Activated CD4-positive, alpha-beta T cell treated with anti-CD3 and anti-CD28 coated beads, Interleukin-2, Interleukin-4, amounts not matched to agents 100 ng/mL and 50 ng/mL, durations not matched to agents 16 hours and 8 hours (primary cell): ENCODE data around the gene LMBRD2.
"Not testable (repeated sequence)": the region's sequence is repeated elsewhere in the genome, so short reads cannot be mapped to it uniquely, and the experiment has no call there.

ENCODE experiments used
- DNase-seq: peaks from one replicate; pipeline ENCODE4 v3.0.0-alpha.2; 2020; ENCODE audit warnings: low spot score

The LMBRD2 gene

GRCh38 chr5:36151434-36152323 is at the start of gene LMBRD2, which contains the start of gene SKP2:
TSS of gene LMBRD2 (minus strand) at chr5:36151887. CDS start at chr5:36143349, 8,538 bp downstream.
TSS of gene SKP2 (plus strand) at chr5:36152111. CDS start at chr5:36152263, 152 bp downstream.
- peak; percentile 98 for DNase-seq

- no peak for DNase-seq
Measured at GRCh38 chr5:36200513-36200912, 48.8 kb upstream of the LMBRD2 start.

- no peak for DNase-seq
Measured at GRCh38 chr5:36199620-36200019, 47.9 kb upstream of the LMBRD2 start.

- DNase-seq: not testable (repeated sequence)
Measured at GRCh38 chr5:36198783-36199182, 47.1 kb upstream of the LMBRD2 start.

- DNase-seq: no peak
Measured at GRCh38 chr5:36198281-36198680, 46.6 kb upstream of the LMBRD2 start.

GRCh38 chr5:36193746-36194145 is 42.1 kb upstream of the LMBRD2 start:
- DNase-seq: no peak

- not testable (repeated sequence) for DNase-seq
Measured at GRCh38 chr5:36184408-36184807, 32.7 kb upstream of the LMBRD2 start.

GRCh38 chr5:36181774-36182173 is 30.1 kb upstream of the LMBRD2 start:
- DNase-seq: no peak

- no peak for DNase-seq
Measured at GRCh38 chr5:36180556-36181350, 29.1 kb upstream of the LMBRD2 start.

GRCh38 chr5:36179950-36180349 is 28.3 kb upstream of the LMBRD2 start:
- no peak for DNase-seq

GRCh38 chr5:36178524-36178890 is 26.8 kb upstream of the LMBRD2 start:
- DNase-seq: no peak

GRCh38 chr5:36177715-36178523 is 26.2 kb upstream of the LMBRD2 start:
- no peak for DNase-seq

- DNase-seq: no peak
Measured at GRCh38 chr5:36177154-36177553, 25.5 kb upstream of the LMBRD2 start.

GRCh38 chr5:36175043-36175442 is 23.4 kb upstream of the LMBRD2 start:
- DNase-seq: no peak

- no peak for DNase-seq
Measured at GRCh38 chr5:36174119-36174518, 22.4 kb upstream of the LMBRD2 start.

- no peak for DNase-seq
Measured at GRCh38 chr5:36173426-36173825, 21.7 kb upstream of the LMBRD2 start.

GRCh38 chr5:36172599-36172998 is 20.9 kb upstream of the LMBRD2 start:
- no peak for DNase-seq

- DNase-seq: no peak
Measured at GRCh38 chr5:36170832-36171424, 19.2 kb upstream of the LMBRD2 start.

GRCh38 chr5:36168737-36169136 is 17.1 kb upstream of the LMBRD2 start:
- DNase-seq: no peak

- no peak for DNase-seq
Measured at GRCh38 chr5:36164461-36164860, 12.8 kb upstream of the LMBRD2 start.

GRCh38 chr5:36162810-36163486 is 11.3 kb upstream of the LMBRD2 start:
- no peak for DNase-seq
